Gastroesophageal sphincter (tissue), 3 donors: ENCODE data around the gene PMFBP1.

ENCODE experiments used
- EP300 ChIP-seq: sonication (generic); formaldehyde crosslinking; IDR thresholded peaks from one replicate; pipeline ENCODE4 v1.6.1; 2017; ENCODE audit warnings: antibody characterized with exemption, mild to moderate bottlenecking
- POLR2A ChIP-seq, 2 donors: fragments of 450-650 bp; IDR thresholded peaks; one replicate each; pipeline ENCODE4 v1.6.1; 2017; ENCODE audit warnings: antibody characterized with exemption in 2 of 2, mild to moderate bottlenecking in 2 of 2, moderate library complexity in 1 of 2
- POLR2AphosphoS5 ChIP-seq: sonication (generic); formaldehyde crosslinking; IDR thresholded peaks from one replicate; pipeline ENCODE4 v1.6.1; 2017; ENCODE audit warnings: antibody characterized with exemption
- TF ChIP-seq, protein P1 (sequence below), 4 experiments: fragments of 200-600 bp in 2 of 4; fragments of 450-650 bp in 2 of 4; sonication (generic) in 1 of 4; IDR thresholded peaks; one replicate each; pipeline ENCODE4 v1.5.1; 2017 to 2019; ENCODE audit warnings: antibody characterized with exemption in 4 of 4, mild to moderate bottlenecking in 2 of 4, moderate library complexity in 2 of 4

- TF ChIP-seq EP300 (no peak), POLR2A (IDR thresholded peaks at IDR 0.05) (no peak), POLR2AphosphoS5 (no peak)
- TF ChIP-seq, protein P1, sequence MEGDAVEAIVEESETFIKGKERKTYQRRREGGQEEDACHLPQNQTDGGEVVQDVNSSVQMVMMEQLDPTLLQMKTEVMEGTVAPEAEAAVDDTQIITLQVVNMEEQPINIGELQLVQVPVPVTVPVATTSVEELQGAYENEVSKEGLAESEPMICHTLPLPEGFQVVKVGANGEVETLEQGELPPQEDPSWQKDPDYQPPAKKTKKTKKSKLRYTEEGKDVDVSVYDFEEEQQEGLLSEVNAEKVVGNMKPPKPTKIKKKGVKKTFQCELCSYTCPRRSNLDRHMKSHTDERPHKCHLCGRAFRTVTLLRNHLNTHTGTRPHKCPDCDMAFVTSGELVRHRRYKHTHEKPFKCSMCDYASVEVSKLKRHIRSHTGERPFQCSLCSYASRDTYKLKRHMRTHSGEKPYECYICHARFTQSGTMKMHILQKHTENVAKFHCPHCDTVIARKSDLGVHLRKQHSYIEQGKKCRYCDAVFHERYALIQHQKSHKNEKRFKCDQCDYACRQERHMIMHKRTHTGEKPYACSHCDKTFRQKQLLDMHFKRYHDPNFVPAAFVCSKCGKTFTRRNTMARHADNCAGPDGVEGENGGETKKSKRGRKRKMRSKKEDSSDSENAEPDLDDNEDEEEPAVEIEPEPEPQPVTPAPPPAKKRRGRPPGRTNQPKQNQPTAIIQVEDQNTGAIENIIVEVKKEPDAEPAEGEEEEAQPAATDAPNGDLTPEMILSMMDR (IDR thresholded peaks at IDR 0.05), result no peak
These were observed 59.5 kb downstream of the PMFBP1 start for GRCh38 chr16:72112452-72112792.
